GM18873 (cell line): Measurements from ENCODE around the gene IL21R.
"Not testable (repeated sequence)": the region's sequence is repeated elsewhere in the genome, so short reads cannot be mapped to it uniquely, and the experiment has no call there.

Source experiments
- ATAC-seq: cut with Tn5 transposase; IDR thresholded peaks from one replicate; pipeline ENCODE4 v1.9.1; 2021; ENCODE audit warnings: mild to moderate bottlenecking, moderate library complexity, moderate number of reproducible peaks; ENCODE audit not compliant: unreplicated experiment, low FRiP score

IL21R gene

DNA sequence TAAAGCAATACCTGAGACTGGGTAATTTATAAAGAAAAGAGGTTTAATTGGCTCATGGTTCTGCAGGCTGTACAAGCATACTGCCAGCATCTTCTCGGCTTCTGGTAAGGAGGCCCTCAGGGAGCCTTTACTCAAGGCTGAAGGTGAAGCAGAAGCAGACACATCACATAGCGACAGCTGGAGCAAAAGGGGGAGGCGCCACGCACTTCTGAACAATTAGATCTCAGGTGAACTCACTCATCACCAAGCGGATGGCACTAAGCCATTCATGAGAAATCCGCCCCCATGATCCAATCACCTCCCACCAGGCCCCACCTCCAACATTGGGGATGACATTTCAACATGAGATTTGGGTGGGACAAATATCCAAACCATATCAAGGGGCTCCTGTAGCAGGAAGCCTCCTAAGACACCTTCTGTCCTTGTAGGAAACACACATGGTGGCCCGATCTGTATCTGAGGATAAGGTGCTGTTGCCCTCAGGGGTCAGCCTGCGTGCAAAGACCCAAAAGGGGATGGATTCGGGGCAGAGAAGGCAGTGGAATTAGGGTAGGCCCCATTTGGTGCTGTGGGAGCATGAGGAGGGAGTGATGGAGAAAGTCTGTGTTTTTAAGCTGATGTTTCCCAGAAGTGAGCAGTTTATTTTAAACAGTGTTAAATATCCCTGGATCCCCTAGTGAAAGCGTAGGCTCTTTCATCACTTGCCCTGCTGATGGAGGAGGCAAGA, 23.0 kb downstream of the IL21R start:
- ATAC-seq: no peak

DNA sequence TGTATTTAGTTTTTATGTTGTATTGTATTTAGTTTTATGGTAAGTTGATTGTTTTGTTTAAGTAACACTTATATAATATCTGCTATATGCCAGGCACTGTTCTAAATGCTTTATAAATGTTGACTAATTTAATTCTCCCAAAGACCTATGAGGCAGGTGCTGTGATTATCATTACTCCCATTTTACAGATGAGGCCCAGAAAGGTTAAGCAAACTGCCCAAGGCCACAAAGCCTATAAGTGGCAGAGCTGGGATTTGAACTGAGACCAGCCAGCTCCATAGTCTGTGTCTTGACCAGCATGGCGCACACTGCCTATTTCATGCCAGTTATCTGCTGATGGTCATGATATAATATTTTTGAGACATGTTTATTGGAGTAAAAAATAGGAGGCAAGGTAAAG, 24.0 kb downstream of the IL21R start:
- ATAC-seq: no peak

DNA sequence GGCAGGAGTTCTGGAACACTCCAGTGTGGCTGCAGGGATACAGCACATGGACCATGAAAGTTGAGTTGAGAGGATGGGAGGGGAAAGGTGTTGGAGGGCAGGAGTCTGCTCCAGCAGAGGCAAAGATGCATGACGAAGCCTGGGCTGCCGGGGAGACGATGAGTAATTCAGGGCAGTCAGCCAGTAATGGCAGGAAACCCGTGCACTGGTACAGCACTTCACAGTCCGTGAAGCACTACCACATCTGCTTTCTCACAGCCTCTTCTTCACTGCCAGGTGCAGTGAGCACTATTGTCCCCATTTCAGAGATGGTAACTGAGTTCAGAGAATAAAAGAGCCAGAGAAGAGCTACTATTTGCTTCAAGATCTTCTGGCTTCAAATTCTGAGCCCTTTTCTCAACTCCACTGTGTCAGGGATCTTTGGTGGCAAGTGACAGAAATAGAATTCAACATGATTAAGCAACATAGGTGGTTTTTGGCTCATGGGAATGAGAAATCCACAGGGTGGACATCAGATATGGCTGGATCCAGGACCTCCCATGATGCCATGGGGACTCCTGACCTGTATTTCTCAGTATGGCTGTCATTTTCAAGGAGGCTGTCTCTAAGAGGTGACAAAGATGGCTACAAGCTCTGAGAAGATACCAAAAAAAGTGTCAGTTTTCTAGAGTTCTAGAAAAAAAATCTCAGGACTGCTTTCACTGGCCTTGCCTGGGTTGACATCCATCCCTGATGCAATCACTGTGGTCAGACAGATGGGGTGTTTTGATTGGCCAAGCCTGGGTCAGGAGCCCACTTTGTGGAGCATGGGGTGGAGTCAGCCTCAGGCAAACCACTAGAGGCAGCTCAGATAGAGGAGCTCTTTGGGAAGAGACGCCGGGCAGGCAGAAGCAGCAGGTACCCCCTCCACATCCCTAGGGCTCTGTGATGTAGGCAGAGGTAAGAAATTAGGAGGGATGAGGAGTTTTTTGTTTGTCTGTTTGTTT, 24.7 kb downstream of the IL21R start:
- ATAC-seq: peak; percentile 58

DNA sequence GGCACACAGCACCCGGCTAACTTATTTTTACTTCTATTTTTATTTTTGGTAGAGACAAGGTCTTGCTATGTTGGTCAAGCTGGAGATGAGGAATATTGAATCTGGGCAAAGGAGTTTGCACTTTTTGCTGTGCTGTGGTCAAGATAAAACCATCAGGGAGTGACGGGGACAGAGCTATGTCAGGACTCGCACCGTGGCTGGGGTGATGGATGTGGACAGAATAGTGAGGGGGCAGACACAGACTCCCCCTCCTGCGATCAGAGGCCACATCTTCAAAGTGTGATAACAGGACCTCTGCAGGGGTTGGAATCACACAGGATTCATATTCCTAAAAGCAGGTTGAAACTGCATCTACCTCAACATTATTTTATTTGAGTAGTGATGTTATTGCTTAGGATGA, 25.6 kb downstream of the IL21R start:
- ATAC-seq: no peak

DNA sequence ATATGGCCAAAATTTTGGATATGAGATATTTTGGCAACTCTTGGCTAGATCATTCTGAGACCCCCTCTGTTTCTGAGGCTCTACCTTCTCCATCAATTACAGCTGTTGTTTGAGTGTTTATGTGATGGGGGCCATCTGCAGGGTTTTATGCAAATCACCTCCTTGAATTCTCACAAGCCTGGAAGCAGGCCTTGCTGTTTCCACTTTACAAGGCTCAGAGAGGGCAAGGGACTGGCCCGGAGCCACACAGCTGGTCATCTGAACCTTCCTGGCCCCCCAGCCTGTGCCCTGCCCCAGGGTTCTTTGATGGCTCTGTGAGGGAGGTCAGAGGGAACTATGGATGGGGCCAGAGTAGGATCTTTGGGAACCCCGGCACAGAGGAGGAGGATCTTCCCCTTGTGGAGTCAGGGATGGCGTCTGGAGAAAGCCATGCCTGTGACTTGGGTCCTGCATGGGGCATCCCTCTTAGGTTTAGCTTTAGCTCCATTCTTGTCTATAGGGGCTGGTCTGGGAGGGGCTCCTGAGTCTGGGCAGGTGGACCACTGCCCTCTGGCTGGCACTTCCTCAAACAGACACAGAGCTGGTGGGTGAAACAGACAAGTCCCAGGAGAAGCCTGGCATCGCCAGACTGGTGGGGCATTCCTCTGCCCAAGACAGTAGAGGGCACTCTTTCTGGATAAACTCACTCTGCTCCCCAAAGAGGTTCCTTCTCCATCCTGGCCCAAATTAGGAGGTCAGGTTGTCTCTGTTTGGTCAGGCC, 26.2 kb downstream of the IL21R start:
- ATAC-seq: no peak

DNA sequence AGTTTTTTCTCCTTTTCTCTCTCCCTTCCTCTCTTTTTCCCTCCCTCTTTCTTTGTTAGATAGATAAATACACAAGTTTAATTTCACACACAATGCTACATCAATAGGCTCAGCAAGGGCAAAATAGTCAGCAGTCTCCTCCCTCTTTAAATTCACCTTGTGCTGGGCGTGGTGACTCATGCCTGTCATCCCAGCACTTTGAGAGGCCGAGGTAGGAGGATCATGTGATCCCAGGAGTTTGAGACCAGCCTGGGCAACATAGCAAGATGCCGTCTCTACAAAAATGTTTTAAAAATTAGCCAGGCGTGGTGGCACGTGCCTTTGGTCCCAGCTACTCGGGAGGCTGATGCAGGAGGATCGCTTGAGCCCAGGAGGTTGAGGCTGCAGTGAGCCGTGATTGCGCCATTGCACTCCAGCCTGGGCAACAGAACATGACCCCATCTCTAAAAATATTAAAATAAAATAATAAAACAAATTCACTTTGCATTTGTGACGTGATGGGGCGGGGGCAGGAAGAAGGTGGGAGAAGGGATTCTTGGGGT, 27.4 kb downstream of the IL21R start:
- no peak for ATAC-seq

DNA sequence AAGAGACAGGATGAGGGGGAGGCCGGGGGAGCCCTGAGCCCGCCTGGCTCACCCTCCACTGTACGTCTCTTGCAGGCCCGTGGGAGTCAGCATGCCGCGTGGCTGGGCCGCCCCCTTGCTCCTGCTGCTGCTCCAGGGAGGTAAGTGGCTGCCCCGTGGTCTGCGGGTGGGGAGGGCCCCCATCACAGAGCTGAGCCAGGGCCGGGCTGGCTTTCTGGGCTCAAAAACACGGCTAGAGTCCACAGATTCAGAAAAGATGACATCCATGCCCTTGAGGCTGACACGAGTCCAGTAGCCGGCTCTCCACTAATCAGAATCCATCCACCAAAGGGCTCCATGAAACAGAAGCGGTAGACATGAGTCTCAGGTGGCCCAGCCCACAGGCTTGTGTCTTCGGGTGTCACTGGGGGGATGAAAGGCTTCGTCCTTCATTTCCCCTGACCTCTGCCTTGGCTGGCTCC, 28.0 kb downstream of the IL21R start:
- no peak for ATAC-seq

DNA sequence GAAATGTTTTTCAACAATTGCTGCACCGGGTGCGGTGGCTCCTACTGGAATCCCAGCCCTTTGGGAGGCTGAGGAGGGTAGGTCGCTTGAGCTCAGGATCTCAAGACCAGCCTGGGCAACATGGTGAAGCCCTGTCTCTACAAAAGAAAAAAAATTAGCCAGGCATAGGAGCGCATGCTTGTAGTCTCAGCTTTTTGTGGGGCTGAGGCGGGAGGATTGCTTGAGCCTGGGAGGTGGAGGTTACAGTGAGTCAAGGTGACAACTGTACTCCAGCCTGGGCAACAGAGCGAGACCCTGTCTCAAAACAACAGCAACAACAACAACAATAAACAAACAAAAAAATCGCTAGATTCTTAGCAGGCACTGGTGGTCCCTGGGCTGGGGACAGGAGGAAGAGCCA, 28.5 kb downstream of the IL21R start:
- no peak for ATAC-seq

DNA sequence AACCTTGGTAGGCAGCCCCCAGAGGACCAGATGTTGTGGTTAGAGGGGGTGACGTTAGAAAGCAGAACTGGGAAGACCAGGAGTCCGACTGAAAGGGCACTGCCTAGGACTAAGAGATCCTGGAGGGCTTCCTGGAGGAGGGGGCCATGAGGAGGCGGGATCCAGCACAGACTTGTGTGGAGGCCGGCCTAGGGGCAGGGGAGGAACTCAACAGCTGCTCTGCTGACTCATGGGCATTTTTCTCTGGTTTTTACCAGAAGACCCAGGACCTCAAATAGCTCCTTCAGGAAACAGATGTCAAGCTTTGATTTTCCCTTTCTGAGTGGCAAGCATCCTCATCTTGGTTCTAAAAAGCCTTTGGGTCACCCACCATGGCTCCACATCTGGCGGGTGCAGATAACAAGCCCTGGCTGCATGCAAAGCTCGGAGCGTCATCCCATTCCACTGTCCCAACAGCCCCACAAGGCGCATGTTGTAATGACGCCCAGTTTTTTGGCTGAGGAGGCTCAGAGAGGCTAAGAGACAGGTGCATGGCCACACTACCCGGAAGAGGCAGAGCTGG, 29.0 kb downstream of the IL21R start:
- no peak for ATAC-seq

DNA sequence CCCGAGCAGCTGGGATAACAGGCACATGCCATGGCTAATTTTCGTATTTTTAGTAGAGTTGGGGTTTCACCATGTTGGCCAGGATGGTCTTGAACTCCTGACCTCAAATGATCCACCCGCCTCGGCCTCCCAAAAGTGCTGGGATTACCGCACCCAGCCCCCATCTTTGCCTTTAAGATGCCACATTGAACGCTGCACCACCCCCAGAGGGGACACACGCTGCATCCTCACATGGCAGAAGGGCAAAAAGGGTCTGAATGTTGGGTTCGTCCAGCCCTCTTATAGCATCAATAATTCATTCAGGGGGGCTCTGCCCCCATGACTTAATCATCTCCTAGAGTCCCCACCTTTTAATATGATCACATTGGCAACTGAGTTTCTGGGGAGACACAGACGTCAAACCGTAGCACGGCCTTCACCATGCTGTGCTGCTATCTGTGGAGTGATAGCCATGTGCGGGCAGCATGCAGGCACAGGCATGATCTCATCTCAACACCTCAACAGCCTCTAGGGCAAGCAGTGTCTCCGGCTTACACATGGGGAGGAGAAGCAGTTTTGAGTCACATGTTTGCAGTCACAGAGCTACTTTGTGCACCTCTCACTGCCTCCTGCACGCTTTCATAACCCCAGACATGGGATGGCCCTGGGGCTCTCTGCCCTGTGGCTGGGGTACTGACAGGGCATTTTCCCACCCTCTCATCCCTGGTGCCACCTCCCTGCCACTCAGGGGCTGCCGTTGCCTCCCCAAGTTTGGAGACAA, 30.0 kb downstream of the IL21R start:
- no peak for ATAC-seq

DNA sequence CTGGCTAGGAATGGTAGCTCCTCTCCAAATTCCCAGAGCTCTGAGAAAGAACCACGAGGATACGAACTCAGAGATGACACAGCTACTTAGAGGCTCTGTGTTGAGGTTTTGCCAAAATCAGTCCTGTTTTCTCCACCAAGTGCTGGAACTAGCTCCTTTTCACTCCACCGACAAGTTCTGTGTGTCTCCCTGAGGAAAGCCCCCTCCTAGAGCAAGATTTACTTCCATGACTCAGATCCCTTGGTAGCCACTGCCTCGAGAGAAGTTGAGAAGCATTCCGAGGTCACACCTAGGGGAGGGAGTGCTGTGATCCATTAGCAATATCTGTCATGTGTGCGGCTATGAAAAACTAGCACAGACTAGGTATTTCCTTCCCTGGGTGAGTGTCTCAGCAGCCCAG, 30.6 kb downstream of the IL21R start:
- ATAC-seq: no peak

DNA sequence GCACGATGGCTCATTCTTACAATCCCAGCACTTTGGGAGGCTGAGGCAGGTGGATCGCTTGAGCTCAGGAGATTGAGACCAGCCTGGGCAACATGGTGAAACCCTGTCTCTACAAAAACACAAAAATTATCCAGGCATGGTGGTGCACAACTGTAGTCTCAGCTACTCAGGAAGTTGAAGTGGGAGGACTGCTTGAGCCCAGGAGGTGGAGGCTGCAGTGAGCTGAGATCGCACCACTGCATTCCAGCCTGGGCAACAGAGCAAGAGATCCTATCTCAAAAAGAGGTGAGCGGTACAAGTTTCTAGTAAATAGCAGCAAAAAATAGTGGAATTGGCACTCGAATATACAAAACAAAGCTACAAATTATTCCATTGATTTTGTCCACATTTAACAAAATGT, 31.2 kb downstream of the IL21R start:
- not testable (repeated sequence) for ATAC-seq

DNA sequence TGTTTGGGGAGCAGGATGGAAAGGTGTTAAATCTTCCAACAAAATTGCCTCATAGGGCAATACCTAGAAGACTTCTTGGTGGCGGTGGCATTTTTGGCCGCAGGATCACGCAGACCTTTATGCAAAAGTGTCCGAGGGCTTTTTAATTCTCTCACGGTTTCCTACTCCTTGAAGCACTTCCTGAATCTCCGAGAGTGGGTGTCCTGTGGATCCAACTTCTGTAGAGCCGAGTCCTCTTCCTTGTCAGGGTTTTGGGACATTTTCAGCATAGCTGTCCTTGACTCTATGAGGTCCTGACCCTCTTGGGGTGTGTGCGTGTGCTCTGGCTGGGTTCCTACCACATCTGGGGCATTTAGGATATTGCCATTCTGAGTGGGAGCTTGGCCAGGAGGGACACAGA, 31.7 kb downstream of the IL21R start:
- ATAC-seq: no peak

DNA sequence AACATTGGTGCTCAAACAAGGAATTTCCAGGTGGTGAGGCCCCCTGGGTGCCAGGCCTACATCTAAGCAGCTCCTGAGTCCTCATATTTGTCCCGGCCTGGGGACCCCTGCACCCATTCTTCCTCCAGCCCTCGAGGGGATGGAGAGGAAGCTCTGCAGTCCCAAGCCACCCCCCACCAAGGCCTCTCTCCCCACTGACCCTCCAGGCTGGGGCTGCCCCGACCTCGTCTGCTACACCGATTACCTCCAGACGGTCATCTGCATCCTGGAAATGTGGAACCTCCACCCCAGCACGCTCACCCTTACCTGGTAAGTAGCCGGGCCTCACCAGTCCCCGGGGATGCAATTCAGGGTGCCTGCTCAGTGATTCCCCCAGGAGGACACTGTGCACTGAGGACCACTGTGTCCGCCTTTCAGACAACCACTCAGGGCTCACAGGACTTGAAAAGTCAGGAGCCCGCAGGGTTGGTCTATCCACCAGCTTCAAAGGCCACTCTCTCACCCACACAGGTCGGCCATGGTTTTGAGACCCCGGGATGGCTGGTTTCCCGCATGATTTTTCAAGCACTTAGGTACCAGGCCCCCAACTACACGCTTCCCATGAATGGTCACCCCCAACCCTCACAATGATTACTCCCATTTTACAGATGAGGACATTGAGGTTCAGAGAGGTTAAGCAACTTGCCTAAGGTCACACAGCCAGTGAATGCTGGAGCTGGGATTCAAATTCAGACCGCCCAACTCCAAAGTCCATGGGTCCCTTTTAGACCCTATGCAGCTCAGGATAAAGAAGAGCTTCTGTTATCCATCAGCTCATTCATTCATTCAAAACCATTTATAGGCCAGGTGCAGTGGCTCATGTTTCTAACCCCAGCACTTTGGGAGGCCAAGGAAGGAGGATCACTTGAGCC, 32.4 kb downstream of the IL21R start:
- no peak for ATAC-seq

DNA sequence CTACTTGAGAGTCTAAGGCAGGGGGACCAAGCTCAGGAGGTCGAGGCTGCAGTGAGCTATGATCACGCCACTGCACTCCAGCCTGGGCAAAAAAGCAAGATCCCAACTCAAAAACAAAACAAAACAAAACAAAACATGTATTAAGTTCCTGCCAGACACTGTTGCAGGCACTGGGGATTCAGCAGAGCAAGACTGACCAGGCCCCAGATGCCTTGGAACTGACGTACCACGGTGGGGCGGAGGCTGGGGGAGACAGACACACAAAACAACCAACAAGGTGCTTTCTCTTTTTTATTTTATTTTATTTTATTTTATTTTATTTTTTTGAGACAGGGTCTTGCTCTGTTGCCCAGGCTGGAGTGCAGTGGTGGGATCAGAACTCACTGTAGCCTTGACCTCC, 33.2 kb downstream of the IL21R start:
- not testable (repeated sequence) for ATAC-seq

DNA sequence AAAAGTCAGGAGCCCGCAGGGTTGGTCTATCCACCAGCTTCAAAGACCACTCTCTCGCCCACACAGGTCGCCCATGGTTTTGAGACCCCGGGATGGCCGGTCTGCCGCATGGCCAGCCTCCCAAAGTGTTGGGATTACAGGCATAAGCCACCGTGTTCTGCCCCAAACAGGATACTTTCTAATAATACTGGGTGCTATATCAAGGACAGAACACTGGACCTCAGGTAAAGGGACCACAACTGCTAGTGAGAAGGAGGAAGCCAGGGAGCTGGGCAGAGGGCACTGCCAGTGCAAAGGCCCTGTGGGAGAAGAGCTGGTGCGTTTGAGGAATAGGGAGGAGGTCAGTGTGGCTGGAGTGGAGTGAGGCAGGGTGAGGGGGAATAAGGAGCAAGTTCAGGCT, 34.1 kb downstream of the IL21R start:
- no peak for ATAC-seq

DNA sequence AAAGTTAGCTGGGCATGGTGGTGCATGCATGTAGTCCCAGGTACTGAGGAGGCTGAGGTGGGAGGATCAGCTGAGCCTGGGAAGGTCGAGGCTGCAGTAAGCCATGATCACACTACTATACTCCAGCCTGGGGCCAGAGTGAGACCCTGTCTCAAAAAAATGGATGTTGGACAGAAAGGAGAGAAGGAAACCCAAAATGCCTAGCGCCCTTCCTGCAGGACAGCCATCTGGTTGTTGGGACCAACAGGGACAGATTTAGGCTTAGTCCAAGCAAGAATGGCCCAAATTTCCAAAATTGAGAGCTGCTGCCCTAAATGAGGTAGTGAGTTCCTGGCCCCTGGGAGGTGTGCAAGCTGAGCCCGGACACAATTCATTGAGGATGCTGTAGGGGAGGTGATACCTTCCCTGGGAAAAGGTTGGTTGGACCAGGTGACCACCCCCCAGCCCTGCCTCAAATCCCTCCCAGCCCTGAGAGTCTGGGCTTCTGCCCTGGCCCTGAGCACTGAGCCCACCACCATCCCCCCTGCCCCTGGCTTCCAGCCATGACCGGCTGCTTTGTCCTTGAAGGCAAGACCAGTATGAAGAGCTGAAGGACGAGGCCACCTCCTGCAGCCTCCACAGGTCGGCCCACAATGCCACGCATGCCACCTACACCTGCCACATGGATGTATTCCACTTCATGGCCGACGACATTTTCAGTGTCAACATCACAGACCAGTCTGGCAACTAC, 35.1 kb downstream of the IL21R start:
- no peak for ATAC-seq

DNA sequence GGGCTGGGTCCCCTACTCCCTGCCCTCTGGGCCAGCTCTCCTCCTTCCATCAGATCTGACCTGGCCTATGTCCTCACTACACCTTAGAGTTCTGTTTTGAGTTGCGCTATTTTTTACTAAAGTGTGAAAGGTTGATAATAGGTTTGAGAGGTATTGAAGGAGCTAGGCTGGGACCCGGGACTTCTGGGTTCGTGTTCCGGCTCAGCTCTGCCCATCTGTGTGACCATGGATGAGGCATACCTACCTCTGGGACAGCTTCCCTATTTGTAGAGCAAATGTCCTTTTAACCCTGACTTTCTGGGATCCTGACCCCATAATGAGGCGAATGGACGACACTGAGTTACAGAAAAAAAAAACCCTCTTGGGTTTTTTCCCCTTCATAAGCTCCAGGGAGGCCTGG, 36.0 kb downstream of the IL21R start:
- ATAC-seq: no peak
